ENCODE results near the gene LRRC58.

DNA sequence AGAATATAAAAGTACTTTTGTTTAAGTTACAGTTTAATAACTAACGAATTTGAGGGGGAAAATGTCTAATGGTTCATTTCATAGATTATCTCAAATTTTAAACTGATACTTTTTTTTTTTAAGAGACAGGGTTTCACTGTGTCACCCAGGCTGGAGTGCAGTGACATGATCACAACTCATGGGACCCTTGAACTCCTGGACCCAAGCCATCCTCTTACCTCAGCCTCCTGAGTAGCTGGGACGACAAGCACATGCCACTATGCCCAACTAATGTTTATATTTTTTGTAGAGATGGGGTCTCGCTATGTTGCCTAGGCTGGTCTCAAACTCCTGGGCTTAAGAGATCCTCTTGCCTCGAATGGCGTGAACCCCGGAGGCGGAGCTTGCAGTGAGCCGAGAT is 16.5 kb downstream of the LRRC58 start:
- TF ChIP-seq POLR2A (IDR thresholded peaks at IDR 0.05; ENCODE audit: low read depth, low read length) (no peak), POLR2AphosphoS5 (IDR thresholded peaks at IDR 0.05; ENCODE audit: low read depth, low read length) (no peak), SPI1 (IDR thresholded peaks at IDR 0.05; ENCODE audit: low read depth, low read length) (no peak), TAF1 (IDR thresholded peaks at IDR 0.05; ENCODE audit: low read depth, low read length) (no peak), POU2F2 (IDR thresholded peaks at IDR 0.05; ENCODE audit: low read depth, low read length) (no peak), PAX5 (IDR thresholded peaks at IDR 0.05; ENCODE audit: insufficient read depth, low read length, severe bottlenecking) (no peak)
